GM12878 (cell line): ENCODE results near the gene SPAG16.

Experiments used
- CHD2 ChIP-seq: IDR thresholded peaks from 2 replicates; pipeline ENCODE4 v1.6.1; 2011; ENCODE audit warnings: low read depth, low read length, improper control_type of control experiment, borderline replicate concordance
- CREB1 ChIP-seq: IDR thresholded peaks from 2 replicates; pipeline ENCODE4 v1.6.1; 2012; ENCODE audit warnings: low read depth, mild to moderate bottlenecking, inconsistent platforms
- EP300 ChIP-seq, 2 experiments: fragments of 150-350 bp in 1 of 2; IDR thresholded peaks; 2 replicates each; pipeline ENCODE4 v1.6.1; 2011 to 2012; ENCODE audit warnings: low read depth in 2 of 2, low read length in 2 of 2, borderline replicate concordance in 1 of 2, improper control_type of control experiment in 1 of 2, inconsistent platforms in 1 of 2; ENCODE audit not compliant: control insufficient read depth in 1 of 2
- EZH2 ChIP-seq: IDR thresholded peaks from 2 replicates; pipeline ENCODE4 v1.6.1; 2012; ENCODE audit warnings: low read depth, mild to moderate bottlenecking, control low read depth, inconsistent platforms, low read length, borderline replicate concordance; ENCODE audit not compliant: control insufficient read depth
- HDAC6 ChIP-seq: fragments of 200-600 bp; sonication (generic); IDR thresholded peaks from one replicate; pipeline ENCODE4 v1.8.0; 2017; ENCODE audit warnings: antibody characterized with exemption; ENCODE audit not compliant: unreplicated experiment
- KDM1A ChIP-seq: fragments of 200-600 bp; sonication (generic); IDR thresholded peaks from 2 replicates; pipeline ENCODE4 v1.6.1; 2016; ENCODE audit warnings: borderline replicate concordance
- MEF2B ChIP-seq: fragments of 450-650 bp; IDR thresholded peaks from 2 replicates; pipeline ENCODE4 v1.6.1; 2018; ENCODE audit warnings: mild to moderate bottlenecking, moderate library complexity; ENCODE audit not compliant: partially characterized antibody, poor library complexity, severe bottlenecking
- MYC ChIP-seq: IDR thresholded peaks from 2 replicates; pipeline ENCODE4 v1.6.1; 2011; ENCODE audit warnings: mild to moderate bottlenecking, low read length, moderate library complexity, inconsistent platforms; ENCODE audit not compliant: insufficient read depth, insufficient replicate concordance, insufficient read length, severe bottlenecking
- NRF1 ChIP-seq: conservative IDR thresholded peaks from 2 replicates; pipeline ENCODE4 v1.6.1; 2011; ENCODE audit warnings: mild to moderate bottlenecking, low read depth, low read length, improper control_type of control experiment
- POLR2AphosphoS5 ChIP-seq: IDR thresholded peaks from 2 replicates; pipeline ENCODE4 v1.6.1; 2011; ENCODE audit warnings: mild to moderate bottlenecking, low read length, inconsistent platforms
- RELA ChIP-seq: fragments of 450-650 bp; IDR thresholded peaks from 2 replicates; pipeline ENCODE4 v1.8.0; 2014; ENCODE audit warnings: borderline replicate concordance; ENCODE audit not compliant: partially characterized antibody
- TF ChIP-seq, protein P1 (sequence below), 3 experiments: IDR thresholded peaks in 2 of 3; conservative IDR thresholded peaks in 1 of 3; 2 replicates each; pipeline ENCODE4 v1.5.1; 2011; ENCODE audit warnings: low read depth in 3 of 3, low read length in 3 of 3, mild to moderate bottlenecking in 3 of 3, control low read depth in 2 of 3, moderate library complexity in 2 of 3, inconsistent platforms in 1 of 3, mixed read lengths in 1 of 3; ENCODE audit not compliant: control insufficient read depth in 2 of 3, insufficient read depth in 1 of 3; ENCODE audit errors: extremely low read depth in 1 of 3

DNA sequence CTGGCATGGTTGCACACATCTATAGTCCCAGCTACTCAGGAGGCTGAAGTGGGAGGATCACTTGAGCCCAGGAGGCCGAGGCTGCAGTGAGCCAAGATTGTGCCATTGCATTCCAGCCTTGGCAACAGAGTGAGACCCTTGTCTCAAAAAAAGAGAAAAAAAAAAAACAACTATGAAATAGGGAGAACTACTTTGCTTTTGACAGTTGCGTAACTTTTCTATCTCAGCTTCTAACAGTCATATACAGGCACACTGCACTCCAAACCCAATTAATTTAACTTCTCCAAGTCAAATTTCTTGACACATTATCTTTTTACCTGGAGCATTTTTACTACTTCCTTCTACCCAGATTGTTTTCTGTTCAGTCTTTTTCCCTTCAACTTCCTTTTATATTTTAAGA, 1102.5 kb downstream of the SPAG16 start:
- TF ChIP-seq, protein P1, sequence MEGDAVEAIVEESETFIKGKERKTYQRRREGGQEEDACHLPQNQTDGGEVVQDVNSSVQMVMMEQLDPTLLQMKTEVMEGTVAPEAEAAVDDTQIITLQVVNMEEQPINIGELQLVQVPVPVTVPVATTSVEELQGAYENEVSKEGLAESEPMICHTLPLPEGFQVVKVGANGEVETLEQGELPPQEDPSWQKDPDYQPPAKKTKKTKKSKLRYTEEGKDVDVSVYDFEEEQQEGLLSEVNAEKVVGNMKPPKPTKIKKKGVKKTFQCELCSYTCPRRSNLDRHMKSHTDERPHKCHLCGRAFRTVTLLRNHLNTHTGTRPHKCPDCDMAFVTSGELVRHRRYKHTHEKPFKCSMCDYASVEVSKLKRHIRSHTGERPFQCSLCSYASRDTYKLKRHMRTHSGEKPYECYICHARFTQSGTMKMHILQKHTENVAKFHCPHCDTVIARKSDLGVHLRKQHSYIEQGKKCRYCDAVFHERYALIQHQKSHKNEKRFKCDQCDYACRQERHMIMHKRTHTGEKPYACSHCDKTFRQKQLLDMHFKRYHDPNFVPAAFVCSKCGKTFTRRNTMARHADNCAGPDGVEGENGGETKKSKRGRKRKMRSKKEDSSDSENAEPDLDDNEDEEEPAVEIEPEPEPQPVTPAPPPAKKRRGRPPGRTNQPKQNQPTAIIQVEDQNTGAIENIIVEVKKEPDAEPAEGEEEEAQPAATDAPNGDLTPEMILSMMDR (IDR thresholded peaks at IDR 0.05 in 2 of 3, conservative IDR thresholded peaks at IDR 0.05 in 1 of 3; ENCODE audit: control insufficient read depth in 2 of 3, extremely low read depth in 1 of 3, insufficient read depth in 1 of 3, low read depth in 3 of 3, low read length in 3 of 3): no peak
- no peak for TF ChIP-seq MYC
- no peak for TF ChIP-seq EP300 (IDR thresholded peaks at IDR 0.05; ENCODE audit: borderline replicate concordance in 1 of 2, control insufficient read depth in 1 of 2, low read depth in 2 of 2, low read length in 2 of 2)
- TF ChIP-seq POLR2AphosphoS5: no peak
- TF ChIP-seq CREB1: no peak
- no peak for TF ChIP-seq KDM1A
- TF ChIP-seq RELA: no peak
- no peak for TF ChIP-seq HDAC6
- no peak for TF ChIP-seq MEF2B
- TF ChIP-seq NRF1: no peak
- no peak for TF ChIP-seq CHD2
- no peak for TF ChIP-seq EZH2
